Keratinocyte (primary cell): ENCODE data around the gene PNMA6E. TPM values are rescaled to one million over a fixed set of nuclear protein-coding genes. Genes with fewer than 3 reads are reported as not detected.

Experiments used
- DNase-seq: peaks from one replicate; pipeline ENCODE4 v3.0.0-alpha.2; 2011; ENCODE audit warnings: low read depth, missing footprints, low spot score
- FAIRE-seq: peaks from 2 replicates; lab custom pipeline; 2011; peaks lifted over from hg19 to GRCh38; lab: Jason Lieb, UNC
- H2AFZ ChIP-seq: 2 replicates; pipeline ENCODE4 v1.6.0; 2012; ENCODE audit warnings: low read length, control low read depth, inconsistent platforms; ENCODE audit not compliant: control insufficient read depth
- H3K27ac ChIP-seq: 2 replicates; pipeline ENCODE4 v1.5.1; 2011; ENCODE audit warnings: low read length; ENCODE audit not compliant: control insufficient read depth, insufficient read depth
- H3K27me3 ChIP-seq: 3 replicates; pipeline ENCODE4 v1.6.0; 2011; ENCODE audit warnings: low read length; ENCODE audit not compliant: control insufficient read depth, insufficient read depth; ENCODE audit errors: extremely low read depth
- H3K36me3 ChIP-seq, 2 experiments: 2 replicates in 1 of 2; 3 replicates in 1 of 2; pipeline ENCODE4 v1.5.1; 2011; ENCODE audit warnings: low read length in 2 of 2, mild to moderate bottlenecking in 1 of 2; ENCODE audit not compliant: control insufficient read depth in 2 of 2, insufficient read depth in 2 of 2; ENCODE audit errors: extremely low read depth in 1 of 2
- H3K4me1 ChIP-seq: 3 replicates; pipeline ENCODE4 v1.5.1; 2011; ENCODE audit warnings: low read length; ENCODE audit not compliant: control insufficient read depth, insufficient read depth; ENCODE audit errors: extremely low read depth
- H3K4me2 ChIP-seq: 3 replicates; pipeline ENCODE4 v1.6.0; 2011; ENCODE audit warnings: low read depth, low read length; ENCODE audit not compliant: control insufficient read depth, insufficient read depth; ENCODE audit errors: extremely low read depth
- H3K4me3 ChIP-seq, 3 experiments: fragments of 200-600 bp in 1 of 3; sonication (generic) in 1 of 3; 2 replicates in 2 of 3; 3 replicates in 1 of 3; pipeline ENCODE4 v1.5.1; 2011 to 2016; ENCODE audit warnings: low read length in 3 of 3, mild to moderate bottlenecking in 3 of 3, control low read depth in 2 of 3, inconsistent platforms in 1 of 3, low read depth in 1 of 3, mixed read lengths in 1 of 3, mixed run types in 1 of 3, moderate library complexity in 1 of 3; ENCODE audit not compliant: control insufficient read depth in 2 of 3, insufficient read depth in 2 of 3; ENCODE audit errors: extremely low read depth in 1 of 3
- H3K79me2 ChIP-seq: 2 replicates; pipeline ENCODE4 v1.6.0; 2012; ENCODE audit warnings: low read length; ENCODE audit not compliant: control insufficient read depth, insufficient read depth
- H3K9ac ChIP-seq: 3 replicates; pipeline ENCODE4 v1.6.0; 2011; ENCODE audit warnings: low read length; ENCODE audit not compliant: control insufficient read depth, insufficient read depth; ENCODE audit errors: extremely low read depth
- H3K9me1 ChIP-seq: 3 replicates; pipeline ENCODE4 v1.6.0; 2011; ENCODE audit warnings: low read length; ENCODE audit not compliant: control insufficient read depth, insufficient read depth; ENCODE audit errors: extremely low read depth
- H3K9me3 ChIP-seq: 2 replicates; pipeline ENCODE4 v1.5.1; 2012; ENCODE audit warnings: low read depth, low read length; ENCODE audit not compliant: control insufficient read depth
- H4K20me1 ChIP-seq: 3 replicates; pipeline ENCODE4 v1.6.0; 2011; ENCODE audit warnings: low read length; ENCODE audit not compliant: control insufficient read depth, insufficient read depth; ENCODE audit errors: extremely low read depth
- CTCF ChIP-seq, 3 experiments: IDR thresholded peaks in 1 of 3; conservative IDR thresholded peaks in 1 of 3; optimal IDR thresholded peaks in 1 of 3; 2 replicates in 2 of 3; 3 replicates in 1 of 3; pipeline versions ENCODE3 to v1.5.1; 2011; ENCODE audit warnings: low read length in 3 of 3, mild to moderate bottlenecking in 3 of 3, moderate library complexity in 2 of 3, control low read depth in 1 of 3, inconsistent platforms in 1 of 3; ENCODE audit not compliant: insufficient read depth in 2 of 3; ENCODE audit errors: extremely low read depth in 1 of 3
- EZH2 ChIP-seq: IDR thresholded peaks from one replicate; pipeline ENCODE4 v1.6.1; 2012; ENCODE audit warnings: inconsistent platforms, mild to moderate bottlenecking, low read length, moderate library complexity
- dilution Hi-C: fragments of 300-500 bp; cut with MboI; formaldehyde crosslinking; loops from one replicate; pipeline ENCODE4 v1.7.0; 2020; ENCODE audit warnings: low sequenced_read_pairs; ENCODE audit not compliant: extremely low pct_ligation_motif_present
- polyA plus RNA-seq, 5 experiments: library from polyadenylated mRNA; depleted of rRNA in 3 of 5; stranded (reverse) in 3 of 5; stranded (forward) in 1 of 5; unstranded in 1 of 5; fragments of >200 nt; gene quantifications; 1 replicate in 1 of 5; 2 replicates in 3 of 5; 3 replicates in 1 of 5; pipeline versions ENCODE4 v1.2.1 to v1.2.3, GENCODE V29; 2011 to 2012; ENCODE audit warnings: missing spikeins in 2 of 5, low read depth in 1 of 5, low replicate concordance in 1 of 5

PNMA6E gene
- polyA plus RNA-seq, 1 donor (not counting 4 experiments of a cell fraction or from before 2014, with no cell fraction given): not detected

- TF ChIP-seq EZH2 (no peak), CTCF (optimal IDR thresholded peaks at IDR 0.05 in 1 of 3, IDR thresholded peaks at IDR 0.05 in 1 of 3, conservative IDR thresholded peaks at IDR 0.05 in 1 of 3; ENCODE audit: extremely low read depth in 1 of 3, insufficient read depth in 2 of 3, low read length in 3 of 3) (peak; percentile 73 to 93 (median 84))
Measured at GRCh38 chrX:153400146-153401132, 711 bp downstream of the PNMA6E start.

DNA sequence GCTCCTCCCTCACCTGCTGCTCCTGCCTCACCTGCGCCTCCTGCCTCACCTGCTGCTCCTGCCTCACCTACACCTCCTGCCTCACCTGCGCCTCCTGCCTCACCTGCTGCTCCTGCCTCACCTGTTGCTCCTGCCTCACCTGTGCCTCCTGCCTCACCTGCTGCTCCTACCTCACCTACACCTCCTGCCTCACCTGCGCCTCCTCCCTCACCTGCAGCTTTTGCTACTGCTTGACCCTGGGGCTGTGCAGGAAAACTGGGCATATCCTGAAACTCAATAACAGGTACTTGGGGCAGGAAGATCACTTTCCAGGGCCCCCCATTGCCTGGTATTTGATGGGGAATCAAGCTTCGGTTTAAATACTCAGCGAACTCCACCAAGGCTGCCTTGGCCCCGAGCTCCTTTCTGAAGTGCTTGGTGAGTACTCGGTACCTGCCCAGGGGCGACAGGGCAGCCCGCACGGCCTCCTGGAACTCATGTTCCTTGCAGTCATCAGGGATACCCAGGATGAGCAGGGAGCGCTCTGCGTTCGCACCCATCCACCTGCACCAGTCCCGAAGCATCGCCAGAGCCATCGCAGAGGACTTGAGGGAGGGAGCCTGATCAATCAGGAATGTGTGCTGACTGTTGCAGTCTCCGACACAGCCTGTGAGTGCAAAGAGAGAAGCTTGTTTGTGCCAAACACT, 2.7 kb downstream of the PNMA6E start:
- H3K27ac ChIP-seq: no peak overlapping the region
- dilution Hi-C loops: no loop called here
- no peaks in the 10 kb centered on the region for H3K36me3 ChIP-seq
- no peak overlapping the region for H3K9ac ChIP-seq
- FAIRE-seq (no peak), DNase-seq (no peak)
- TF ChIP-seq EZH2 (no peak), CTCF (optimal IDR thresholded peaks at IDR 0.05 in 1 of 3, IDR thresholded peaks at IDR 0.05 in 1 of 3, conservative IDR thresholded peaks at IDR 0.05 in 1 of 3; ENCODE audit: extremely low read depth in 1 of 3, insufficient read depth in 2 of 3, low read length in 3 of 3) (no peak)
- H3K4me2 ChIP-seq: no peak overlapping the region
- H4K20me1 ChIP-seq: no peaks in the 10 kb centered on the region
- H3K4me1 ChIP-seq: no peaks in the 10 kb centered on the region
- no peaks in the 10 kb centered on the region for H3K27me3 ChIP-seq
- H3K79me2 ChIP-seq: no peaks in the 10 kb centered on the region
- H3K4me3 ChIP-seq: no peak overlapping the region
- H3K9me1 ChIP-seq: no peaks in the 10 kb centered on the region
- no peak overlapping the region for H2AFZ ChIP-seq
- peaks cover 2% of the 10 kb centered on the region for H3K9me3 ChIP-seq

More at GRCh38 chrX:153400146-153401132, 711 bp downstream of the PNMA6E start:
- dilution Hi-C loops: no loop called here
- Histone ChIP-seq H3K4me1 (no peaks in the 10 kb centered on the region), H3K4me3 (no peak overlapping the region), H3K27me3 (no peaks in the 10 kb centered on the region), H2AFZ (no peak overlapping the region), H3K9ac (no peak overlapping the region), H3K27ac (no peak overlapping the region), H3K36me3 (no peaks in the 10 kb centered on the region), H4K20me1 (no peaks in the 10 kb centered on the region), H3K9me3 (peaks cover 2% of the 10 kb centered on the region), H3K4me2 (no peak overlapping the region), H3K9me1 (no peaks in the 10 kb centered on the region), H3K79me2 (no peaks in the 10 kb centered on the region)
- FAIRE-seq: no peak
- DNase-seq: no peak
